CD4-positive, alpha-beta T cell treated with Interleukin-15 for 4 hours (primary cell): ENCODE measurements around the gene FER.
"Not testable (repeated sequence)": the region's sequence is repeated elsewhere in the genome, so short reads cannot be mapped to it uniquely, and the experiment has no call there.

Experiments
- DNase-seq: peaks from one replicate; pipeline ENCODE4 v3.0.0-alpha.2; 2020; ENCODE audit warnings: low spot score

FER gene

GRCh38 chr5:108747774-108748400, at the start of gene FER:
TSS of gene FER (plus strand) at chr5:108747897. CDS start at chr5:108798183, 50,286 bp downstream.
- DNase-seq: peak; percentile 74

DNA sequence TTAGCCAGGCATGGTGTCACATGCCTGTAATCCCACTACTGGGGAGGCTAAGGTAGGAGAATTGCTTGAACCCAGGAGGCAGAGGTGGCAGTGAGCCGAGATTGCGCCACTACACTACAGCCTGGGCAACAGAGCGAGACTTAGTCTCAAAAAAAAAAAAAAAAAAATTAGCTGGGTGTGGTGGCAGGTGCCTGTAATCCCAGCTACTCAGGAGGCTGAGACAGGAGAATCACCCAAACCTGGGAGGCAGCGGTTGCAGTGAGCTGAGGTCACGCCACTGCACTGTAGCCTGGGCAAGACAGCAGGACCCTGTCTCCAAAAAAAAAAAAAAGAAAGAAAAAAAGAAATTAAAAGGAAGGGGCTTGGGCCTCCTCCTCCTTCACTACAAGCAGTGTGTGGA, 47.3 kb upstream of the FER start:
- DNase-seq: not testable (repeated sequence)

DNA sequence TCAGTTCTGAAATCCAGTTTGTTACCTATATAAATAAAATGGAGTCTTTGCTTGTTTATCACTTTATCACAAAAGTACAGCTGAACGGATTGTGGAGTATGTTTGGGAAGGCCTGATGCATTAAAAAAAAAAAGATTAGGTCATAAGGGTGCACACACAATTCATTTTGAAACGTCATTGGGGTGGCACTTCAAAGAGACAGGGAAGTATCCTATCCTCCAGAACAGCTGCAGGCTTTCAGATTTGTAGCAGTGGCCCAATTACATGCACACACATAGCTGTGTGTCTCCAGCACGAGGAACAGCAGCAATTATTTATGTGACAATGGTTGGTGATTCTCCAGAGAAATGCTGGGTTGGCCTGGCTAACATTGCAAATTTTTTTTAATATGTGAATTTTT, 46.8 kb upstream of the FER start:
- no peak for DNase-seq

GRCh38 chr5:108702546-108702945, 45.2 kb upstream of the FER start:
- no peak for DNase-seq

GRCh38 chr5:108703313-108703712, 44.4 kb upstream of the FER start:
- no peak for DNase-seq

DNA sequence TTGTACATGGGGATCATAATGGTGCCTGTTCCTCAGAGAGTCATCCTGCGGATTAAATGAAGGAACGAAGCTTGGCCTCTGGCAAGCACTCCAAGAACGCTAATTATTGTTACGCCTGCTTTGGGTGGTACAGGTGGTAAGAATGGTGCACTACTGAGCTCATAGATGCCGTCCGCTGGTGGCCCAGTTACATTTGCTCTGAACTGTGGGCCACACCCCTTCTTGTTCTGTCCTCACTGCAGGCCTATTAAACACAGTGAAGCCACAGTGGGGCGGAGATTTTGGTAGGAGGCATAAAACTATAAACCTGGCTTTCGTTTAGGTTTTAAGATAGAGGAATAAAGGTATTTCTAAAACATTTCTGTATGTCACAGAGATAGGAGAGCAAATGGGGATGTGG, 40.6 kb upstream of the FER start:
- DNase-seq: no peak

DNA sequence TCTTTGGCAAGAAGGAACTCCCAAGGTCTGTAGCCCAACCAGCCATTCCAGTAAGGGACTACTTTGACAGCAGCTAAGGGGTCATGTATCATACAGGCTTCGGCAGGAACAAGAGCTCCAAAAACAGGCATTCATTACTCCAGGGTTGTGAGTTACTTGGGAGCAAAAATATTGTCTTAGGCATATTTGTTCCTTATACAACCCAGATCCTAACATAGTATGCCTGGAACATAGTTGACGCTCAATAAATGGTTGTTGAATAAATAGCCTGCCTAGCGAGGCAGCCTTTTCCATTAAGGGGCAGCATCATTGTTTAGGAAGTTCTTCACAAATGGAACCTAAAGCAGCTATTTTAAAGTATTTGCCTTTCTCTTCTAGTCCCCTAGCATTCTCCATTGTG, 35.8 kb upstream of the FER start:
- no peak for DNase-seq

- DNase-seq: no peak
These were observed 32.3 kb upstream of the FER start for GRCh38 chr5:108715408-108715807.

- DNase-seq: no peak
These were observed 27.3 kb upstream of the FER start for GRCh38 chr5:108720391-108720790.

DNA sequence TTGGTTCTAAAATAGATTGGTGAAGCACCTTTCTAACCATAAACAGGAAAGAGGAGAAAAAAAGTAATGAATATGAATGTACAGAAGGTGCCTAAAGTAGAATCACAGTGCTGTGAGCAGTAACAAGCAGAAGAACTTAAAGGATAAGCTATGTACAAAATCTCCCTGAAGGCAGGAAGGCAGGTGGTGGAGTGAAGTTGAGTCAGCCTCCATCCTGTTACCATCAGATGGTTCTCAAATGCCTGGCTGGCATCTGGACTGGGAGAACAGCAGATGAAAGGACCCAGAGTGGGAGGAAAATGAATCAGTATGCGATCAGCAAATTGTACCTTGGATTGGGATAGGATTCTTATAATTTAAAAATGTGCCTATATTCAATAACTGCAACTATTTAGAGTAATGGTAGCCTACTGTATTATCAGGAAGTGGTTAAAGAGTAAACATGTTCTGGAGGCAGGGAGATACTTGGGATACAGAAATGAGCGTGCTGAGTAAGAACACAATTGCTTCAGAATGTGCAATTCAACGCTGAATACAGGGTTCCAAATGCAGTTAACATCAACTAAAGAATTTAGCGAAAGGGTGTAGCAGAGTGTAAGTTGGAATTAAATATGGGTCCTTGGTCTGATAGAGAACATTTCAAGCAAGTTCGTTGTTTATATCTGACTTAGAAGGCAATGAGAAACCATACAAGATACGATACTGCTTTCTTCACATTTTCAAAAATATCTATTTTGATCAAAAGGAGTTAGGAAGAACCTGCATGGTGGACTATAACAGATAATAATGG, 21.1 kb upstream of the FER start:
- DNase-seq: no peak

DNA sequence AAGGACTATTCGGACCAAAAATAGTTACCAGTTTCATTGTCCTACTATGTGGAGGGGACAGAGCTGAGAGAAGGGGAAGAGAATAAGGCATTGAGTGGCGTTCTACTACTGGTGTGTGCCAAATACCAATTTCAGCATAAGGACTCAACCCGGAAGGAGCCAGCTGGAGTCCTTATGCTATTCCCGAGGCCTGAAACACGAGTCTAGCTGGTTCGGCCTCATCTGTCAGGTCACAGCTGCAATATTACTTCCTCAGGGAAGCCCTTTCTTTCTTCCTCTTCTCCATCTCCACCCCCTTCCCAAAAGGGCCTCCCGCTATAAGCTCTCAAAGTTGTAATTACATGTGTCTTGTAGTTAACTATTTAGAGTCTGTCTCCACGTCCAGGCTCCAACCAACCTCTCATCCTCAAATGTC, 20.5 kb upstream of the FER start:
- DNase-seq: no peak

- peak; percentile 41 for DNase-seq
These were observed 19.8 kb upstream of the FER start for GRCh38 chr5:108727651-108728565.

DNA sequence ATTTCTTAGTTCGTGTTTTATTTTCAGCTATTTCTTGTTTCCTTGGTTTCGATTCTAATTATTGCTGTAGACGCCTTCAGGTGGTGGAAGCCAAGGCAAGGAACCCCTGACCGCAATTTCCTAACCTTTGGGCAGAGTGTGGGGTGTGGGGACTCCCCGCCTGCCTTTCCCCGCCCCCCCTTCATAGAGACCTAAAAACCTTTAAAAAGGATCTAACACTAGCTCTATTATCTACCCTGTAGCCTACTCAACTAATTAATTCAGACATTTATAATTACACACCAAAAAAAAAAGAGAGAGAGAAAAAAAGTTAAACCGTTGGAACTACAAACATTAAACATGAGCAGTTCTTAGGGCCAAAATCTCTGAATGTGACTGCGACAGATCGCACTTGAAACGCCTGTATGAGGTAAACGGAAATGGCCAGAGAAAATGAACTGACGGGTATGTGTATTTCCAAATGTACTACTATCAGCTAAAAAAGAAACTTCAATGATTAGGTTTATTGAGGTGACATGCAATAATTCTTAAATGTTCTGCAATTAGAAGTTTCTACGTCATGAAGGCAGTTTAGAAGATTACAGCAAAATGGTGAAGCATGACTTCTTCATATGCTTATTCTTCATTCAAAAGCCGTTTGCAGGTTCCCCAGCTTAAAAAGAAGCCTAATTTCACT, 19.0 kb upstream of the FER start:
- DNase-seq: peak; percentile 45

GRCh38 chr5:108729242-108729615, 18.5 kb upstream of the FER start:
- no peak for DNase-seq

DNA sequence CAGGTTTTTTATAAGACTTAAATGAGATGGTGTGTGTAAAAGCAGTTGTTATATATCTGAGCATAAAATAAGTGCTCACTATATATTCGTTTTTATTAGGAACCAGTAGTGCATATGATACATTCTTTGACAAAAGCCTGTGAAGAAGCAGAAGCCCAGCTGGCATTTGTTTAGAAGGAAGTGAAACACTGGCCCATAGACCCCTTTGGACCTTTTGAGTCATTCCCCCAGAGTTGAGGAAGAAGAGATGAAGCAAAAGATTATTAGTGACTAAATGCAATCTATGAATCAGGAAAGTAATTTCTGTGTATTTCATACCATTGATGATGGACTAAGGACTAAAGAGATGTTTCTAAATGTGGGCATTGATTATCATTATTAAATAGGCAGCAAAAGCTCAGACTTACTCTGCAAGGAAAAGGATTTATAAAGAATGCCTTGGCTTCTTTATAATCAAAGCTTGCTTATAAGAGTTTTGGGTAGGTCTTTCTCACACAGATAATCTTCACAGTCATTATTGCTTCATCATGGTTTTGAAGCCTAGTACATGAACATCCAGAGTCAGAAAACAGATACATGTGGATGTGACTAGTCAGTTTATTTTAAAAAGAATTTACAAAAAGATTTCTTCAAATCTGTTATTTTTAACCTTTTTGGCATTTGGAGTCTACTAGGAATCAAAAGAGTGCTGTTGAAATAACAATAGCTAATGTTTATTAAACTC, 16.9 kb upstream of the FER start:
- DNase-seq: no peak

- DNase-seq: no peak
These were observed 11.9 kb upstream of the FER start for GRCh38 chr5:108735790-108736189.

- no peak for DNase-seq
These were observed 10.8 kb upstream of the FER start for GRCh38 chr5:108736855-108737254.

DNA sequence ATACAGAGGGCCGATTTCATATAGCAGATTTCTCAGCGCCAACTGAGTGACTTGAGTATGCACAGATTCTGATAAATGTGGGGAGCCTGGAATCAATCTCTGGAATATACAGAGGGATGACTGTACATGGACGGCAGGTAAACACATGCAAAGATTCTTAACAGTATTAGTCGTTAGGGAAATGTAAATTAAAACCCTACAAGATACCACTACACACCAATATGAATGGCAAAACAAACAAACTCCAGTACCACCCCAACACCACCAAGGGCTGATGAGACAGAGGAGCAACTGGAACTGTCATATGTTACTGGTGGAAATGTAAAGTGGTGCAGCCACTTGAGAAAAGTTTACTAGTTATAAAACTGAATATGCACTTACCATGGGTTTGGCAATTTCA, 8.3 kb upstream of the FER start:
- no peak for DNase-seq

GRCh38 chr5:108739906-108740305, 7.8 kb upstream of the FER start:
- DNase-seq: no peak

DNA sequence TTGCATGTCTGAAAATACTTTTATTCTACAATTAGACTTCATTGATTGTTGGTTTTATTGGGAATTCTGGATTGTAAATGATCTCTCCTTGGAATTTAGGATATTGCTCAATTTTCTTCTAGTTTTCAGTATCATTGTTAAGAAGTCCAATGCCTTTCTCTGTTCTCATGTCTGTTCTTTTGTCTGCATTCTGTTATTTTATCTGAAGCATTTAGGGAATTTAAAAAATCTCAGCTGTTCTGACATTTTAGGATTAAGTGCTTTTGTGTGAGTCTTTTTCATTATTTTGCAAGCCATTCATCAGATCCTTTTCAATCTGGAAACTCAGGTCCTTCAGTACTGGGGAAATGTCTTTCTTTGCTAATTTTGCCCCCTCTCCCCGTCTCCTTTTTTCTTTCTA, 4.4 kb upstream of the FER start:
- no peak for DNase-seq

DNA sequence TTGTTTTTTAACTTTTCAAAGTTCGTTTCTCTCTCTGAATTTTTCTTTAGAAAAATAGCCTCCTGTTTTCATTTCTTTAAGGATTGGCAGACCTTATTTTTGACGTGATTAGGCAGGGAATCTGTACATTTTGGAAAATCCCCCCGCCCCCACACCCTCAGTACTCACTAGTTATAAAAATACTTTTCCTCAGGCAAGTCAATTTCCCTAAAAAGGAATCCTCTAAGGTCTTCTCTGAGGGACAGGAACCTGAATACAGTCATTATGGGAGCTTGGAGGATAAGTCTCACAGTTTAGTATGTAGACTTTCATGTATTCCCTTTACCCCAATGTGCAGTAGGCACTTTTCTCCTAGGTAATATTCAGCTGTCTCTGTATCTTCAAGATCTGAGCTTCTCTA, 3.9 kb upstream of the FER start:
- no peak for DNase-seq
